ENCODE results near the gene CLTC. TPM values are rescaled to one million over a fixed set of nuclear protein-coding genes. Genes with fewer than 3 reads are reported as not detected.

The CLTC gene
- total RNA-seq, 1 donor from 2014 or later, result 345 TPM

DNA sequence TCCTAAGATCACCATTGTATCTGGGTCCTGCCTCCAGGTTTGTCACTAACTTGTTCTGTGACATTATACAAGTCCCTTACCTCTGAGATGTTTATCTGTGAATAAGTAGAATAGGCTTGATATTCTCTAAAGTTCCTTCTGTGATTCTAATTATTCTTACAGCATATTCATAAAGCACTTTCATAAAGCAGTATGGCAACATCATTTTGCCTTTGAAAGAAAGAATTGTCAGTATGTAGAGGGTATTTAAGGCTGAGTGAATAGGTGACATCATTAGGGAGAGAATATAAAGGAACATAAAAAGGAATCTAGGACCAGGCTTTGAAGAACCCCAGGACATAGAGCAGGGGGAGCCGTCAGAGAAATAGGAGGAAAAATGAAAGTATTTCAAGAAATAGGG is 103.3 kb downstream of the CLTC start:
- no peak for DNase-seq (ENCODE audit: extremely low read depth, low read depth, low spot score)

DNA sequence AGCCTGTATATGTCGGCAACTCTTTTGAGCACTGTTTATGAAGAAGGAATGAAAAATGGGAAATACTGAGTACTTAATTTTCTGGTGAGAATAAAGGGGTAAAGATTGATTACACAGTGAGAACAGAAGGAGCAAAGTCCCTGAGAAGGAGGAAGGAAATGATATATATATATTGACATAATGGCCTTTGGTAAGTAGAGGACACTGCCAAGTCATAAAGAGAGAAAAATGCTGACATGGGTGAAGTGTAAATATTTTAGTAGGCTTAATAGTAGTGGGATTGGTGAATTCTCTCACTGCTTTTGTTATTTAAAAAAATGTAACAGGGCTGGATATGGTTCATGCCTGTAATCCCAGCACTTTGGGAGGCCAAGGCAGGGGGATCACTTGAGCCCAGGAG is 103.9 kb downstream of the CLTC start:
- no peak for DNase-seq (ENCODE audit: extremely low read depth, low read depth, low spot score)

DNA sequence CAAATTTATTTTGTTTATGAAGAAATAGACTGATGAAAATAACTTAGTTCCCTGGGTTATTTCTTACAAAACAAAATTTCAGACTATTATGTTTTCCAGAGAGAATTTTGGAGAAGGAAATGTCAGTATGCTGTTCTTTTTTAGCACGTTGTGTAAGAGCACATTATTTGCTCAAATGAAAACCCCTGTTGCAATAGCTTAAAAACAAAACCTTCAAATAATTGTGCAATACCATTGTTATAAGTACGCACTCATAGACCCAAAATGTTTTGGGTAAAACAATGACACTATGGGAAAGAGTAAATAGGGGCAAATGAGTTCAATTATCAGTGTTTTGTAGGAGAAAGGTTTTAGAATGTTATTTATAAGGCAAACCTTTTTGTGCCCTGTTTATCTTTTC is 106.0 kb downstream of the CLTC start:
- no peak for DNase-seq (ENCODE audit: extremely low read depth, low read depth, low spot score)

DNA sequence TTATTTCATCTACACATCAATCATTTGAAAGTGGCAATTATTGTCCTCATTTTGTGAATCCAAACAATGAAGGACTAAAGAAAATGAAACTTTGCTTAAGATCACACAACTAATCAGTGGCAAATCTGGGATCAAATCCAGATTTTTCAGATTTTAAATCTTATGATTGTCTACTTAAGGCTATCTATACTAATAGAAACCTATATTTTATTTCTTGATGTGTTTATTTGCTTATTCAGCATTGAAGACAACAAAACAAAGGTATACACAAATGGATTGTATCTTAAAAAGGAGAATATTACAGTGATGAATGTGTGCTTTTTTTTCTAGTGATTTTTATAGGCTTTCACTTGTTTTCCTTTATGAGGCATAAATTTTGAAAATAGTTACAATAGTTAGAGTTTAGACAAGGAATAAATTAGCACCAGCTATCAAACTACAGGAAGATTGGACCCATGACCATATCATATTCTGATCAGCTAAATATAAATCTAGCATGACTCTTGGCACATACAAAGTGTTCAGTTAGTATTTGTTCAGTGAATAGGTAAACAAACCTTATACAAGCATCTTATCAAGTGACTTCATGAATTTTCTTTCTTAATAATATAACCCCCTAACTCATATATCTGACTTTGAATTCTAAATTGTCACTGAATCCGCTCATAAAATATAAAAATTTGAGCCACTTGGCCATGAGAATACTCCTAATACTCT is 108.3 kb downstream of the CLTC start:
- DNase-seq (ENCODE audit: extremely low read depth, low read depth, low spot score), result no peak

DNA sequence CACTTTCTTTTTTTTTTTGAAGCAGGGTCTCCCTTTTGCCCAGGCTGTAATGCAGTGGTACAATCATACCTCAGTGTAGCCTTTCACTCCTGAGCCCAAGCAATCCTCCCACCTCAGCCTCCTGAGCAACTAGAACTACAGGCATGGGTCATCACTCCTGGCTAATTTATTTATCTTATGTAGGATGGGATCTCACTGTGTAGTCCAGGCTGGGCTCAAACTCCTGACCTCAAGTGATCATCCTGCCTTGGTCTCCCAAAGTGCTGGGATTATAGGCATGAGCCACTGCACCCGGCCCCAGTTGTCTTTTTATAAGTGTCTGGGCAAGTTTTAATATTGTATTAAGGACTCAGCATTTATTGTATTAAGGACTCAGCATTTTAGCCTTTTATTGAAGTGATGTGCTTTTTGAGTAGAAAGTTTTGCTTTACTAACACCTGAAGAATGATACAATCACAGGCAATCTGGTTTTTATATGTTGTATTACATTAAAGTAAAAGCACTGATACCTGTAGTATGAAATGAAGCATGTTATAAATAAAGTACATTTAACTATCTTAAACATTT is 110.7 kb downstream of the CLTC start:
- DNase-seq (ENCODE audit: extremely low read depth, low read depth, low spot score), result no peak

DNA sequence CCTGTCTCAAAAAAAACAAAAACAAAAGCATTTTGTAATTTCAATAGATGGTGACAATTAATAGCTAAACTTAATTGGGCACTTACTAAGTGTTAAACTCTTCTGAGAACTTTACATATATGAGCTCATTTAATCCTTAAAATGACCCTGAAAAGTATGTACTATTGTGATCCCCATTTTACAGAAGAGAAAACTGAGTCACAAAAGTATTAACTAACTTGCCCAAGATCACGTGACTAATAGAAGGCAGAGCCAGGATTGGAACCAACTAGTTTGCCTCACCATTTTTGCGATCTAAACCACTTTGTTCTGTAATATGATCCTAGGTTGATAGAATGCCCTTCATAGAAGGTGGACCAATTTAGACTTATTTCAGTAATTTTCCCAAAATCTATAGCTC is 114.0 kb downstream of the CLTC start:
- DNase-seq (ENCODE audit: extremely low read depth, low read depth, low spot score), result no peak

DNA sequence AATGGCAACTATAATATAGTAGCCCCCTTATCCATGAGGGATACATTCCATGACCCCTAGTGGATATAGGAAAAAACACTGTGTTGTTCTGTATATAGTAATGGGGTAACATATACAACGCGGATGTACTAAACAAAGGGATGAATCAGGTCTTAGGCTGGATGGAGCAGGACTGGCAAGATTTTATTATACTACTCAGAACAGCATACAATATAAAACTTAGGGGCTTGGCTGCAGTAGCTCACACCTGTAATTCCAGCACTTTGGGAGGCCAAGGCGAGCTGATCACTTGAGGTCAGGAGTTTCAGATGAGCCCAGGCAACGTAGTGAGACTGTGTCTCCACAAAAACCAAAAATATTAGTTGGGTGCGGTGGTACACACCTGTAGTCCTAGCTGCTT is 114.5 kb downstream of the CLTC start:
- no peak for DNase-seq (ENCODE audit: extremely low read depth, low read depth, low spot score)

DNA sequence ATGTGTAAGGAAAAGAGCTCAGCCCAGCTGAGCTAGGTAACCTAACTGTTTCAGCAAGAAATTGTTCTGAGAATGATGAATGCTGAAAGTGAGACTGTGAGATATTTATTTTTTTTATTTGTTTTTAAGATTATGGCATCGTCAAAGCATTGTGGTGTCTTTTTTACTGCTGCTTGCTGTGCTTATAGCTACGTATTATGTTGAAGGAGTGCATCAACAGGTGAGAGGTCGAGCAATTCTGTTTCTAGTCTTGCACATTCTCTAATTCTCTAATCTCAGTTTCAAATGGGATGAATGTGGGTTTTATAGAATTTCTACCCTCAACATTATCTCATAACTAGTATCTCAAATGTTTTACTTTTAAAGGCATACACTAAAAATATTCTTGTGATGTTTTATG is 117.6 kb downstream of the CLTC start:
- DNase-seq (ENCODE audit: extremely low read depth, low read depth, low spot score), result no peak

DNA sequence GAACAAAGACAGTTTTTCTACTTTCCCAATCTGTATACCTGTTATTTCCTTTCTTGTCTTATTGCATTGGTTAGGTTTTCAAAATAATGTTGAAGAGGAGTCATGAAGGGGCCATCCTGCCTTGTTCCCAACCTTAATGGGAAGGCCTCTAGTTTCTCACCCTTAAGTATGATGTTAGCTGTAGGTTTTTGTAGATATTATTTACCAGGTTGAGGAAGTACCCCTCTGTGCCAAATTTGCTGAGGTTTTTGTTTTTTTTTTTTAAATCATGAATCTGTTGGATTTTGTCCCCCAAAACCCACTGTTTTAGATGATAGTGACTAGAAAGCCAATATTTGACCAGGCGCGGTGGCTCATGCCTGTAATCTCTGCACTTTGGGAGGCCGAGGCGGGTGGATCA is 124.1 kb downstream of the CLTC start:
- DNase-seq (ENCODE audit: extremely low read depth, low read depth, low spot score), result no peak

DNA sequence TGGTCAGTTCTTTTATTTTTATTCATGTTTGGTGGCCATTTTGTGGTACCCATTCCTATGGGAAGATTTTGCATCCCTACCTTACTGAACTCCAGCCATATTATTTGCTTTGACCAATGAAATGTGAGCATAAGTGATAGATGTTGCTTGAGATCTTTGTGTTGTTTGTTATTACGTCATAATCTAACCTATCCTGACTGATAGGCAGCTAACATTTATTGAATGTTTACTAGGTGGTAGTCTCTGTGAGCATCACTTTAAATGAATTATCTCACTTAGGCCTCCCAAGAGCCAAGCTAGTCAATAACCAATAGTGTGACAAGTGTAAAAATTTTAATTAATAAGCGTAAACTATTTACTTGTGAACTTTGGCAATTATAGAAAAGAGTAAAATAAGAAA is 125.3 kb downstream of the CLTC start:
- DNase-seq (ENCODE audit: extremely low read depth, low read depth, low spot score), result no peak

Other genes with a start within 250 kb of the CLTC start
- 28.8 and 40.7 TPM in 2 replicates for gene DHX40, start 54.3 kb upstream of the CLTC start, total RNA-seq
- gene PTRH2, start 87.5 kb downstream of the CLTC start, total RNA-seq, result 39.7 and 45.2 TPM in 2 replicates
- gene VMP1, start 87.8 kb downstream of the CLTC start, total RNA-seq, result 144 and 218 TPM in 2 replicates